SU-DHL-6 (cell line): ENCODE results near the gene EBF3.

Experiments used
- CTCF ChIP-seq: fragments of 200-600 bp; sonication (generic); IDR thresholded peaks from one replicate; pipeline ENCODE4 v1.5.1; 2017; ENCODE audit warnings: antibody characterized with exemption, mild to moderate bottlenecking, low read length, moderate library complexity; ENCODE audit not compliant: insufficient read depth, poor library complexity, severe bottlenecking
- EZH2phosphoT487 ChIP-seq: fragments of 200-600 bp; sonication (generic), shearing (Covaris generic); conservative IDR thresholded peaks from 2 replicates; pipeline ENCODE4 v1.6.1; 2018; ENCODE audit warnings: mild to moderate bottlenecking, antibody characterized with exemption, low read length, moderate library complexity, mixed read lengths

GRCh38 chr10:129836253-129836652 is 127.8 kb downstream of the EBF3 start:
- TF ChIP-seq EZH2phosphoT487 = no peak
- no peak for TF ChIP-seq CTCF
